Measurements from ENCODE around the gene FKBP6.
A peak's percentile ranks its signal among the peaks of the same experiment; 100 is the strongest.
"Not testable (repeated sequence)": the region's sequence is repeated elsewhere in the genome, so short reads cannot be mapped to it uniquely, and the experiment has no call there.

Gene FKBP6, protein sequence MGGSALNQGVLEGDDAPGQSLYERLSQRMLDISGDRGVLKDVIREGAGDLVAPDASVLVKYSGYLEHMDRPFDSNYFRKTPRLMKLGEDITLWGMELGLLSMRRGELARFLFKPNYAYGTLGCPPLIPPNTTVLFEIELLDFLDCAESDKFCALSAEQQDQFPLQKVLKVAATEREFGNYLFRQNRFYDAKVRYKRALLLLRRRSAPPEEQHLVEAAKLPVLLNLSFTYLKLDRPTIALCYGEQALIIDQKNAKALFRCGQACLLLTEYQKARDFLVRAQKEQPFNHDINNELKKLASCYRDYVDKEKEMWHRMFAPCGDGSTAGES
- 0 reads per million in 2 donors for total RNA-seq

DNA sequence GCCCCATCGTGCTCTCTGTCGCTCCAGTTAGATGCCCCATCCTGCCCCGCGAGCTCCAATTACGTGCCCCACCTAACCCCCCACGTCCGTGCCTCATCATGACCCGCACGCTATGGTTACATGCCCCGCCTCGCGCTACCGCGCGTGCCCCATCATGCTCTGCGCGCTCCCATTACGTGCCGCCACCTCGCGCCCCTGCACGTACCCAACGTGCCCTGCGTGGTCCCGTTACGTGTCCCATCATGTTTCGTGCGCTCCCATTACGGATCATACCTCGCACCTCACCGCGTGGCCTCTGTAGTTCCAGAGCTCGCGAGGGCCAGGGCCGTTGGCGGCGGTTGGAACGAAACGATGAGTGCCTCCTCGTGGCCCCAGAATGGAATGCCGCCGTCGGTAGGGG lies at the start of gene FKBP6, which contains the start of gene TRIM50:
FKBP6 (plus strand) TSS at position 240 of the 400 bp plus-strand sequence. CDS start 268 bp downstream, outside the sequence.
TRIM50 (minus strand) TSS at position 161 of the 400 bp plus-strand sequence. CDS start 3,295 bp downstream, outside the sequence.
- DNase-seq, result not testable (repeated sequence)

DNA sequence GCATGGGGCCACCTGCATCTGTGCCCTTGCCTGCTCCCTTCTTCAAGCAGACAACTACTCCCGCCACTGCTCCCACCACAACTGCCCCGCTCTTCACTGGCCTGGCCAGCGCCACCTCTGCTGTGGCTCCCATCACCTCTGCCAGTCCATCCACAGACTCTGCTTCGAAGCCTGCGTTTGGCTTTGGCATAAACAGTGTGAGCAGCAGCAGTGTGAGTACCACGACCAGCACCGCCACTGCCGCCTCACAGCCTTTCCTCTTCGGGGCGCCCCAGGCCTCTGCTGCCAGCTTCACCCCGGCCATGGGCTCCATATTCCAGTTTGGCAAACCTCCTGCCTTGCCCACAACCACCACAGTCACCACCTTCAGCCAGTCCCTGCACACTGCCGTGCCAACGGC lies 30.7 kb upstream of the FKBP6 start:
- not testable (repeated sequence) for DNase-seq

DNA sequence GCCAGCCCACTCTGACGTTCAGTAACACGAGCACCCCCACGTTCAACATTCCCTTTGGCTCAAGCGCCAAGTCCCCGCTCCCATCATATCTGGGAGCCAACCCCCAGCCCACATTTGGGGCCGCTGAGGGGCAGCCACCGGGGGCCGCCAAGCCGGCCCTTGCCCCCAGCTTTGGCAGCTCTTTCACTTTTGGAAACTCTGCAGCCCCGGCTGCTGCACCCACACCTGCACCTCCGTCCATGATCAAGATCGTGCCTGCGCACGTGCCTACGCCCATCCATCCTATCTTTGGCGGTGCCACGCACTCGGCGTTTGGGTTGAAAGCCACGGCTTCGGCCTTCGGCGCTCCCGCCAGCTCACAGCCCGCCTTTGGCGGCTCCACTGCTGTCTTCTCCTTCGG lies 30.3 kb upstream of the FKBP6 start:
- DNase-seq, result not testable (repeated sequence)

DNA sequence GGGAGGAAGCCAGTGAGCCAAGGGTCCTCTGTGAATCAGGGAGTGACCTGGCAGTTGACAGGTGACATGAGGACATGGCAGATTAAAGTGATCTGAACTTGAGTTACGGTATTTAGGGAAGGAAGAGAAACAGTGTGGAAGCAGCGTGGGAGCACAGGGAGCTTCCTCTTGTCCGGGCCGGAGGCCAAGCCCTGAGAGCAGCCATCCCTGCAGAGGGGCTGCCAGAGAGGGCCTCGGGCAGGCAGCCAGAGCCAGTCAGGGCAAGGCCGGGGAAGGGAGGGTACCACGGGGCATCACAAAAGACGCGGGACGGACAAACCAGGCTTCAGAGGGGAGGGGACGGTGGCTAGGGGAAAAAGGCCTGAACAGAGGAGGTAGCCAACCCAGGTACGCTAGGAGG lies 28.1 kb upstream of the FKBP6 start:
- DNase-seq, result not testable (repeated sequence)

DNA sequence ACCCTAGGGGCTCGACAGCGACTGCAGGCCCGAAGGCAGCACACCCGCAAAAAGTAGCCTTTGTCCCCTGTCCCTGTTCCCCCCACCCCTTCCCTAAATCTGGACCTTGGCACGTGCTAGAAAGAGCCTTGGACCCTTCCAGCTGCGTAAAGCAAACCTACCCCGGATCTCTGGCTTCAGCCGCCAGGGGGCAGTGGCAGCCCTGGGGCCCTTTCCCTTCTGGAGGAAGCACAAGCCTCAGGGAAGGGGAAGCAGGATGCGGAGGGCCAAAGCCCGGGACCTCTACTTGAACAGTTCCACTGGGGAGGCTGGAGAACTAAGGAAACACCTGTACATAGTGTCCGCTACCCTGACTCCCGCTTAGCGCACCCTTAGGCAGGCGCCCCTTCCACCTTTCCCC lies 26.9 kb upstream of the FKBP6 start:
- not testable (repeated sequence) for DNase-seq

DNA sequence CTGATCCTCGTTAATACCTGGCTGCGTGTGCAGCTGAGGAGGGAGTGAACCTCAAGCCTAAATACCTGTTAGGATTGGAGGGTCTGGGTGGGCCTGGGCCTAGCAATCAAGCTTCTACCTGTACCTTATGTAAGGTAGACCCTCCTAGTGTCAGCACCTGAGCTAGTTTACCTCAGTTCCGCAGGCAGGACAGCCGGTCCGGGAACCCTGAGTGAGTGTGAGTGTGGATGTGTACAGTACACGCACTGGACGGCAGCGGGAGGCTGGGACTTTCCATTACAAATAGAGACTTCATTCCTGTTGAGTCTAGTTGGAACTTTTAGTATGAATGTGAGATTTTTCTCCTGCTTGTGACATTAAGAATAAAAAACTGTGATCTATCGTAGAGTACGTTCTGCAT lies 25.1 kb upstream of the FKBP6 start:
- DNase-seq, result not testable (repeated sequence)

DNA sequence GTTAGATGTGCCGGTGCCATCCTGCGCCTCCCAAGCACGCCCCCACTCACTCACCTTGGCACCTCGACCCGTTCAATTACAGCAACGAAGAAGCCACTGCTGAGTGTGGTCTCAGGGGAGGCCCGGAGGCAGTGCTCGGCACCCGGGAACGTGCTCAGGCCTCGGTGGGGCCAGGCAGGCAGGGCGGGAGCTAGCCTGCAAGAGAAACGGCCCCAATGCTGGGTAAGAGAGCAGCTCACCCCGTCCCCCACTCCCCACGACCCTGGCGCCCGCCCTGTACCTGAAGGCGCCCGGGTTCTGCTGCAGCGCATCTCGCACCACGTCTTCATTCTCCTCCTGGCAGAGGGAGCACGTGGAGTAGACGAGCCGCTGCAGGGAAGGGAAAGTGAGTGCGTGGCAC lies 24.4 kb upstream of the FKBP6 start:
- DNase-seq, result no peak

DNA sequence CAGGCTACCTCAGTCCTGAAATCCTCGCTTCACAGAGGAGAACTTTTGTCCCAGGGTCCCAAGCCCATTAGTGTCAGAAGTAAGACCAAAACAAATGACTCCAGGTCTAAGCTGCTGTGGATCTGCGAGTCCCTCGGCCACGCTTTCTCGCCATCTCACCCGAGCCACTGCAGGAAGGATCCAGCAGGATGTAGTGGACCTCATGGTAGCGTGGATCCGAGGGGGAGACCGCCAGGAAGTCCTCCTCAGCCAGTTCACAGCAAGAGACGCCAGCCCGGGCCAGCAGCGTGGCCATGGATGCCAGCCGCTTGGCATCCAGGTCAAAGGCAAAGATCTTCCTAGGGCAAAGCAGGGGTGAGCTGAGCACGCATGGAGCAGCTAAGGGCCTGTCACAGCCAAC lies 23.9 kb upstream of the FKBP6 start:
- no peak for DNase-seq

DNA sequence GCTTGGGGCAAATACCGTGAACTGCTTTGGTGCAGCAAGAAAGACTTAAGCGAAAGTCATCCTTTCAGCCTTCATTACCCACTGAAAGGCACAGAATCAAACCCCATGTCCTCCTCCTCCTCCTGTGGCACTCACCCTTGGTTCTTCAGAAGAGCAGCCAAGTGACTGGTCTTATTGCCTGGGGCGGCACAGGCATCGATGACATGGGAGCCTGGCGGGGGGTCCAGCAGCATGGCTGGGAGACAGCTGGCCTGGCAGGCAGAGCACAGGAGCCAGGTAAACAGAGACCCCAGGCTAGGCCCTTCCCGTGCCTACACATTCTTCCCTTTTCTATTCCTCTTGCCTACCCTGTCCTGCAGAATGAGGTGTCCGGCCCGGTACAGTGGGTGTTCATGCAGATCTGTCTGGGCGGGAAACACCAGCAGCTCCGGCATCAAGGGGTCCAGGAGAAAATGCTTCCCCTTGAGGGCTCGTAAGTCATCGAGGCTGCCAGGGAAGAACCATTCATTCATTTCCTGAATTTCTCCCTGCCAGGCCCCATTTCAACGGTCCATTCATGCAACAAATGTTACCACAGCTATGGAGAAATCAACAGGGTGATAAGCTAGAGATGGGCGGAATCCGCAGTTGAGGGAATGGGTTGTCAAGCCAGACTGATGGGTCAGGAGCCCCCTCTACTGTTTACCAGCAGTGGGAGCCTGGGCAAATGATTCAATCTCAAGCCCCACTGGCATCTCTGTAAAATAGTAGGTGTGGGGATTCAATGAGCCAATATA lies 23.2 kb upstream of the FKBP6 start:
- not testable (repeated sequence) for DNase-seq

DNA sequence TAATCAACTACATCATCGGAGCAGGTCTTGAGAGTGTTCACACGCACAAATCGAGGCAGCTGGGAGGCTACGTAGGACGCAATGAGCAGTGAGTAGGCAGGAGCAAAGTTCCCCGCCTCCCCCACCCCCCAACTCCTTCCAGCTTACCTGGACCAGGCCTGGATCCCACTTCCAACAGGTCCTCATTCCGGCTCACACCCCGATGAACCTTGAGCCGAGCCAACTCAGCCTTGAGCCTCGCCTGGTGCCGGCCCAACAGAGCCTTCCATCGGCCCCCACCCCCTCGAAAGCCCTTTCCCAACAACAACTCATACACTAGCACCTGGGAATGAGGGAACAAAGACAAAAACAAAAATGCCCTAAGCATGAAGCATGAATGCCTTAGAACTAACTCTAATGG lies 20.5 kb upstream of the FKBP6 start:
- DNase-seq, result no peak

DNA sequence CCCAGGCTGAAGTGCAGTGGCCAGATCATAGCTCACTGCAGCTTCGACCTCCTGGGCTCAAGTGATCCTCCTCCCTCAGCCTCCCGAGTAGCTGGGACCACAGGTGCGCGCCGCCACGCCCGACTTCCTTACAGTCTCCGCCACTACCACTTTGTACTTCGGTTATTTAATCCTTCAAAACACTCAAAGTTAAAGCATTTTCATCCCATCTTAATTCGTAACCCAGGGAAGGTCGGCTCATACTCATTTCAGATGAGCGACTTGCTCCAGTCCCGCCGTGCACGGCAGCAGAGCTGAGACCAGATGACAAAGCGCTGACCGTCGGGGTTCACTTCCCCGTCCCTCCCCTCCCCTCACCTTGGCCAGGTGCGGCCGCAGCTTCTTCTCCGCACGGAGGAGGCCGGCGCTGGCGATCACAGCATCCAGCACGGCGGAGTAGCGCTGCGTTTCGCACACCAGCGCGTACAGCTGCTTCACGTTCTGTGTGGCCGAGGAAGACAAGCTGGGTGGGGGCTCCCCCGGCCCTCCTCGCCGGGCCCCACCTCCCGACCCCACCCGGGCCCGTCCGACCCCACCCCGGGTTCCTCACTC lies 19.8 kb upstream of the FKBP6 start:
- DNase-seq, result no peak

DNA sequence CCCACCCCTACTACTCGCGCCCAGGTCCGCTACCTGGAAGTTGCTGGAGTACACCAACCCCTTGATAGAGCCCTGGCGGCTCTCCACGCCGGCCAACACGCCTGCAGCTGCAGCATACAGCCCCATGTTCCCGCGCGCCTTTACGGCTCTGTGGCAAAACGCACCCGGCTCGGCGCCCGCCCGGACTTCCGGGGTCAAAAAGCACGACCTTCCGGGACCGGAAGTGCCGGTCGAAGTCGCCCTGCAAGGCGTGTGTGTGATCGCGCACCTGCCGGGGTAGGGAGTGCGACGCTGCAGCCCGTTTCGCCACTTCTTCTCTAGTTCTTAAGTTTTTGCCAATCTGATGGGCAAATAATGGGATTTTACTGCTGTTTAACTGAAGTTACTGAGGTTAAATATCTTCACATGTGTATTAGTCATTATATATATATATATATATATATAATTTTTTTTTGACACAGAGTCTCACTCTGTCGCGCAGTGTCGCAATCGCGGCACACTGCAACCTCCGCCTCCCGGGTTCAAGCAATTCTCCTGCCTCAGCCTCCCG lies 19.2 kb upstream of the FKBP6 start, which contains the start of gene NSUN5:
NSUN5 (minus strand) TSS at position 162 of the 550 bp plus-strand sequence; CDS start at position 126, 36 bp downstream.
- DNase-seq, result peak; percentile 69 to 96 (median 82)

DNA sequence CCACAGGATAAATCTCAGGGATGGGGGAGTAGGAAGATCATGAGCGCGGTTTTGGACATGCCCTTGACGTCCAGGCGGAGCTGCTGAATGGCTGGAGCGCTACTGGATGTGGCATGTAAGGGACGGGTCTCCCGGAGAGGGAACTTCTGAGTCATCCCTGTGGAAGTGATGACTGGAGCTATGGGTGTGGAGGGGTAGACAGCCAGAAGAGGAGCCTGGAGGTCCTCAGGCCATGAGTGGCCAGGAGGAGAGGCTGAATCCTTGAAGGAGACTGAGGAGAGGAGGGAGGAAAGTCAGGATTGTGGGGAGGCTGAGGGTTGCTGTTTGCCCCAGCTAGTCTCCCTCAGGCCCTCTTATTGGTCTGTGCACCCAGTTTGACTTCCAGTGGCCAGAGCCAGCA lies 16.5 kb upstream of the FKBP6 start:
- not testable (repeated sequence) for DNase-seq

DNA sequence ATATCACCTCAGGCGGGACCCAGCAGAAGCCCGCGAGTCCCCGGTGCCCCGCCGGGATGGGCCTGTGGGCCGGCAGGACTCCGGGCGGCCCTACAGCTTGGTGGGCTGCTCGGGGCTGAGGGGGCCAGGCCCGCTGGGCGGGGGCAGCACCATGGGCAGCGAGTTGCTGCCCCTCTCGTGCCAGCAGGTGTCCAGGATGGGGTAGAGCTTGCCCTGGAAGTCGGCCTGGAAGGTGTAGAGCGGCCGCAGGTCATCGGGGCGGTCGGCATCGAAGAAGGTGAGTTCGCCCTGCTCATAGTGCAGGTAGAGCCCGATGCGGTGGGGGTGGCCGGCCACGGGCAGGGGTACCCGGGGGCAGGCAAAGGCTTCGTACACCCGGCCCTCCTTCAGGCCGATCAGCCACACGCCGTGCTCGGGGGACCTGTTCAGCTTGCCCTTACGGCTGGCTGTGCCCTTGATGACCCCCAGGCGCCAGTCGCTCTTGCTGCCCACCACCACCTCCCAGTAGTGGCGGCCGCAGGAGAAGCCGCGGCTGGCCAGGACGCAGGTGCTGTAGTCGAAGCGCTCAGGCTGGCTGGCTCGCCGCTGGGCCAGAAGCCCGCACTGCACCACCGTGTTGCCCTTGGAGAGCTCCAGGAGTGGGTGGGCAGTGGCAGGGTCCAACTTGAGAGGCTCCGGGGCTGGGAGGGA lies 15.0 kb upstream of the FKBP6 start:
- DNase-seq, result no peak

DNA sequence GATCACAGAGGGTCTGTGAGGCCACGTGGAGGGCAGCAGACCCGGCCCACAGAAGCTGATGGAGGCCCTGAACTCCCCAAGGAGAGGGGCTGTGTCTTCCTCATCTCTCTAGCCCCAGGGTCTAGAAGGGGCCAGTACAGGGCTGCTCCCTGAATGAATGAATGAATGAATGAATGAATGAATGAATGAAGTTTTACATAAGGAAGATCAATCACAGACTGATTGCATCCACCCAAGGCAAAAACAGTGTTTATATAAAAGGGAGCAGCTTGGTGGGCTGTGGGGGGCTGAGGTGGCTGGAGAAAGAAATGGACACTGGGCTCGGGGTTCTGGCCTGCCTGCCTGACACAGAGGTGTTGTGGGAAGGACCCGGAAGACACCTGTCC lies 14.4 kb upstream of the FKBP6 start:
- no peak for DNase-seq

DNA sequence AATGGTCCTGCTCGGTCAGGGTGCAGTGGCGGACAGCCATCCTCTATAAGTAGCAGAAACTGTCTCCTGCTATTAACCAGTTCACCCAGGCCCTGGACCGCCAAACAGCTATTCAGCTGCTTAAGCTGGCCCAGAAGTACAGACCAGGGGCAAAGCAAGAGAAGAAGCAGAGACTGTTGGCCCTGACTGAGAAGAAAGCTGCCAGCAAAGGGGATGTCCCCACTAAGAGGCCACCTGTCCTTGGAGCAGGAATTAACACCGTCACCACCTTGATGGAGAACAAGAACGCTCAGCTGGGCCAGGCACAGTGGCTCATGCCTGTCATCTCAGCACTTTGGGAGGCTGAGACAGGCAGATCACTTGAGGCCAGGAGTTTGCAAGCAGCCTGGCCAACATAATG lies 13.7 kb upstream of the FKBP6 start:
- DNase-seq, result no peak

DNA sequence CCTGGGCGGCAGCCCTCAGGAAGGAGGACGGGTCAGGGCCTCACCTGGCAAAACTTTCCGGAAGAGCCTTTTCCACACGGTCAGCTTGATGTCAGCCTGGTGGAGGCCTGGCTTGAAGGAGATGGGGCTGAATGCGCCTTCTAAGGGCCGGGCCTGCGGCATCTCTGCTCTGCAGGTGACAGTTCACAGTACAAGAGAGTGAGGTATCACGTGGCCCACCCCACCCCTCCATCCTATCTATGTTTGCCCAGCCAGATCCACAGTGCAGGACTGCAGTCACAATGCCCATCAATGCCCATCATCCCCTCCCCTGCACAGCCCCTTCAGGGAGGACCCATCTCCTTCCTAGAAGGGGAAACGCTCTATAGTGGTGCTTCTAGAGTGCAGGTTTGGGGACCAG lies 11.4 kb upstream of the FKBP6 start:
- no peak for DNase-seq

DNA sequence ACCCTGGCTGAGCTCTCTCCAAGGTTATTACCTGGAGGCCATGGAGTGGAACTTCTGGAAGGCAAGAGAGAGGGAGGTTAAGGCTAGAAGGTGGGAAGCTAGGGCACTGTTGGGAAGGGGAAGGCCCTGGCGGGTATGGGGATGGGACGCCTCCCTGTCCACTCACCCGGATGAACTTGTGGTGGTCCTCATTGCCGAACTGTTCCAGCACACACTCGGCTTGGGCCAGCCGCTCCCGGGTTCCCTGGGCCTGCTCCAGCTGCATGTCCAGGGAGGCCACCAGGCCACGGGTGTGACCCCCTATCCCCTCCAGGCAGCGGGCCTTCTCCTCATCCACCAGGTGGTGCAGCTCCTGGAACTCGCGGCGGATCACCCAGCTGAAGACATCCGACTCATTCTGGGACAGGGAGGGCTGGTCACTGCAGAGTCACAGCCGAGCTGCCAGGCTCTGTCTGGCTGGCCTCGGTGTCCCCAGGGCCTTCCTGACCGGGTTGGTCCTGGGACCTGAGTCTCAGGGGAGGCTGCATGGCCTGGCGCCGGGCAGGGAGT lies 9.2 kb upstream of the FKBP6 start:
- DNase-seq, result not testable (repeated sequence)

DNA sequence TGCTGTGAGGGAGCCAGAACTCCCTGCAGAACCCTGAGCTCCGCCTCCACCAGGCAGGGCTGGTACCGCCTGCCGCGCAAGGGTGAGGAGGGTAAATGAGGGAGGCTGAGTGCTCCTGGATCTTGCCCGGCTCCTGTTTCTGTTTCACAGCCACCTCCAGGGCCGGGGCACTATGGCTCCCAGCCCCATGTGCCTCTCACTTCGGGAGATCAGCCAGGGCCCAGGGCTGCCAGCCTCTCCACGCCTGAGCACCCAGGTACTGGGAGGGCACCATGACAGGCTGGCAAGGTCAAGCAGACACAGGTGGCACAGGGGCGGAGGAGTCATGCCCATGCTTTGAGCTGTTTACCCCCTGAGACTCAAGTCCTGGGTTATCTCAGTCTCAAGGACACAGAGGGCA lies 8.4 kb upstream of the FKBP6 start:
- DNase-seq, result not testable (repeated sequence)

DNA sequence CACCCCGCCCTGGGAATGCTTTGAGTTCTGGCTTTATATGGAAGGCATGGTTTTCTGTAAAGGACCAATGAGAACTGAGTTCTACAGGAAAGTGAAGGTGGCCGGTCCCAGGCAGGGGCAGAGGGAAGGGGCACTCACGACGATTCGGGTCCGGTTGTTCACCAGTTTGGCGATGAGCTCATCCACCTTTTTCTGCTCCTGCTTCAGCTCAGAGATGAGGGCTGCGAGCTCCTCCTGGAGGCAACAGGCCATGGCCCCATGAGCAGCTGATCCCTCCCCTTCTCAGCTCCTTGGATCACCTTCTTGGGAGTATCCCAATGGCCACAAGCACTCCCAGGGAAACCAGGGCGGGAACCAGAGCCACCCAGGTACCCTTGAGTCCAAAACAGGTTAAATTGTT lies 8.0 kb upstream of the FKBP6 start:
- DNase-seq, result not testable (repeated sequence)

DNA sequence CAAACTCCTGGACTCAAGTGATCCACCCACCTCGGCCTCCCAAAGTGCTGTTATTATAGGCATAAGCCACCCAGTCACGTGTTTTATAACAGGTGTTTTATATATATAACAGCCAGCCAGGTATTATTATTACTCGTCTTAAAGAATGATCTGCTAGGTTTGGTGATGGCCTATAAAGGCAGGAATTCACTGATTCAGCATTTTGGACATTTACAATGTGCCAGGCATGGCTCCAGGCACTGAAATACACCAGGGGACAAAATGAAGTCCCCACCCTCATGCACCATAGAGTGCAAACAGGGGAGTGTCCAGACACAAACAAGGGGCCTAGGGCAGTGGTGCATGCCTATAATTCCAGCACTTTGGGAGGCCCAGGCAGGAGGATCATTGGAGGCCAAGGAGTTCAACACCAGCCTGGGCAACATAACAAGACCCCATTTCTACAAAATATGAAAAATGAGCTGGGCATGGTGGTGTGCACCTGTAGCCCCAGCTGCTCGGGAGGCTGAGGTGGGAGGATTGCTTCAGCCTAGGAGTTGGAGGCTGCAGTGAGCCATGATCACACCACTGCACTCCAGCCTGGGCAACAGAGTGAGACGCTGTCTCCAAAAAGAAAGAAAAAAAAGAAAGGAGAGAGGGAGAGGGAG lies 4.4 kb upstream of the FKBP6 start:
- DNase-seq, result not testable (repeated sequence)
